ENCODE data around the gene MYT1.
A peak's percentile ranks its signal among the peaks of the same experiment; 100 is the strongest.
"Not testable (repeated sequence)": the region's sequence is repeated elsewhere in the genome, so short reads cannot be mapped to it uniquely, and the experiment has no call there.

Gene MYT1

GRCh38 chr20:64232794-64233193 lies 68.5 kb downstream of the MYT1 start:
- Histone ChIP-seq H3K36me3 (ENCODE audit: control insufficient read depth, insufficient read depth, low read length) (no peaks in the 10 kb centered on the region), H3K4me1 (peaks cover 12% of the 10 kb centered on the region), H3K4me2 (ENCODE audit: low read length) (no peak overlapping the region), H3K27ac (no peak overlapping the region), H3K4me3 (ENCODE audit: low read depth, low read length) (no peak overlapping the region), H3K9me3 (ENCODE audit: control insufficient read depth, low read length) (no peaks in the 10 kb centered on the region), H3K9ac (no peak overlapping the region), H2AFZ (no peak overlapping the region), H3K79me2 (no peaks in the 10 kb centered on the region), H3K27me3 (ENCODE audit: control insufficient read depth, insufficient read depth, low read length) (no peaks in the 10 kb centered on the region)
- TF ChIP-seq CTCF (IDR thresholded peaks at IDR 0.05), result no peak

- Histone ChIP-seq H3K4me2 (ENCODE audit: low read length) (no peak overlapping the region), H3K9me3 (ENCODE audit: control insufficient read depth, low read length) (no peaks in the 10 kb centered on the region), H2AFZ (peak overlapping the region; percentile 59), H3K4me3 (ENCODE audit: low read depth, low read length) (no peak overlapping the region), H3K36me3 (ENCODE audit: control insufficient read depth, insufficient read depth, low read length) (no peaks in the 10 kb centered on the region), H3K27me3 (ENCODE audit: control insufficient read depth, insufficient read depth, low read length) (no peaks in the 10 kb centered on the region), H3K4me1 (peaks cover 12% of the 10 kb centered on the region), H3K9ac (no peak overlapping the region), H3K27ac (peak overlapping the region; percentile 62), H3K79me2 (no peaks in the 10 kb centered on the region)
- no peak for TF ChIP-seq CTCF (IDR thresholded peaks at IDR 0.05)
These were observed 69.5 kb downstream of the MYT1 start for GRCh38 chr20:64233725-64234124.

- TF ChIP-seq CTCF (IDR thresholded peaks at IDR 0.05), result no peak
- H3K4me1 ChIP-seq, result peaks cover 12% of the 10 kb centered on the region
- no peaks in the 10 kb centered on the region for H3K79me2 ChIP-seq
- no peak overlapping the region for H3K4me3 ChIP-seq (ENCODE audit: low read depth, low read length)
- peak overlapping the region; percentile 62 for H3K27ac ChIP-seq
- H3K4me2 ChIP-seq (ENCODE audit: low read length), result no peak overlapping the region
- no peaks in the 10 kb centered on the region for H3K9me3 ChIP-seq (ENCODE audit: control insufficient read depth, low read length)
- no peaks in the 10 kb centered on the region for H3K36me3 ChIP-seq (ENCODE audit: control insufficient read depth, insufficient read depth, low read length)
- H3K27me3 ChIP-seq (ENCODE audit: control insufficient read depth, insufficient read depth, low read length), result no peaks in the 10 kb centered on the region
- no peak overlapping the region for H3K9ac ChIP-seq
- H2AFZ ChIP-seq, result no peak overlapping the region
These were observed 70.1 kb downstream of the MYT1 start for GRCh38 chr20:64234291-64234791.

- not testable (repeated sequence) for H3K9me3 ChIP-seq (ENCODE audit: control insufficient read depth, low read length); H2AFZ ChIP-seq; H3K4me3 ChIP-seq (ENCODE audit: low read depth, low read length); H3K9ac ChIP-seq; H3K36me3 ChIP-seq (ENCODE audit: control insufficient read depth, insufficient read depth, low read length); H3K27me3 ChIP-seq (ENCODE audit: control insufficient read depth, insufficient read depth, low read length); H3K27ac ChIP-seq; H3K4me2 ChIP-seq (ENCODE audit: low read length); H3K79me2 ChIP-seq
- peaks cover 12% of the 10 kb centered on the region for H3K4me1 ChIP-seq
These were observed 70.8 kb downstream of the MYT1 start for GRCh38 chr20:64234921-64235565.

GRCh38 chr20:64236137-64237088 lies 72.2 kb downstream of the MYT1 start:
- Histone ChIP-seq H2AFZ (no peak overlapping the region), H3K4me2 (ENCODE audit: low read length) (no peak overlapping the region), H3K27ac (no peak overlapping the region)

More at GRCh38 chr20:64236137-64237088, 72.2 kb downstream of the MYT1 start:
- Histone ChIP-seq H3K79me2 (no peaks in the 10 kb centered on the region), H3K27me3 (ENCODE audit: control insufficient read depth, insufficient read depth, low read length) (no peaks in the 10 kb centered on the region), H3K9me3 (ENCODE audit: control insufficient read depth, low read length) (no peaks in the 10 kb centered on the region), H3K4me1 (peaks cover 12% of the 10 kb centered on the region), H3K4me3 (ENCODE audit: low read depth, low read length) (no peak overlapping the region), H3K36me3 (ENCODE audit: control insufficient read depth, insufficient read depth, low read length) (no peaks in the 10 kb centered on the region), H3K9ac (no peak overlapping the region)
- no peak for TF ChIP-seq CTCF (IDR thresholded peaks at IDR 0.05)
